Osteocyte (in vitro differentiated cells): Measurements from ENCODE around the gene TMEM150A. TPM values are rescaled to one million over a fixed set of nuclear protein-coding genes. Genes with fewer than 3 reads are reported as not detected.

Experiments used
- DNase-seq: peaks from one replicate; pipeline ENCODE4 v3.0.0; 2021; ENCODE audit warnings: mixed read lengths; ENCODE audit not compliant: unreplicated experiment; ENCODE audit errors: extremely low spot score
- H3K27ac Mint-ChIP-seq: one replicate; pipeline ENCODE4 v1.8.0; 2021; ENCODE audit warnings: mild to moderate bottlenecking, mixed read lengths; ENCODE audit not compliant: unreplicated experiment
- H3K27me3 Mint-ChIP-seq: one replicate; pipeline ENCODE4 v1.8.0; 2021; ENCODE audit warnings: mixed read lengths; ENCODE audit not compliant: unreplicated experiment
- H3K36me3 Mint-ChIP-seq: one replicate; pipeline ENCODE4 v1.8.0; 2021; ENCODE audit warnings: mixed read lengths; ENCODE audit not compliant: unreplicated experiment
- H3K4me1 Mint-ChIP-seq: one replicate; pipeline ENCODE4 v1.8.0; 2021; ENCODE audit warnings: mixed read lengths; ENCODE audit not compliant: unreplicated experiment
- H3K4me3 Mint-ChIP-seq: one replicate; pipeline ENCODE4 v1.8.0; 2021; ENCODE audit warnings: mild to moderate bottlenecking, moderate library complexity, mixed read lengths; ENCODE audit not compliant: unreplicated experiment
- H3K9me3 Mint-ChIP-seq: one replicate; pipeline ENCODE4 v1.8.0; 2021; ENCODE audit warnings: mixed read lengths; ENCODE audit not compliant: unreplicated experiment
- total RNA-seq: library from RNA; stranded (reverse); gene quantifications from 2 replicates; pipeline ENCODE4 v1.2.1, GENCODE V29; 2021
- TF ChIP-seq, protein P1 (sequence below): fragments of 200-600 bp; sonication (generic); IDR thresholded peaks from 2 replicates; pipeline ENCODE4 v1.5.0; 2021; ENCODE audit warnings: antibody characterized with exemption, mild to moderate bottlenecking, moderate library complexity

Gene TMEM150A
- total RNA-seq, 1 donor from 2014 or later: 18.2 TPM

DNA sequence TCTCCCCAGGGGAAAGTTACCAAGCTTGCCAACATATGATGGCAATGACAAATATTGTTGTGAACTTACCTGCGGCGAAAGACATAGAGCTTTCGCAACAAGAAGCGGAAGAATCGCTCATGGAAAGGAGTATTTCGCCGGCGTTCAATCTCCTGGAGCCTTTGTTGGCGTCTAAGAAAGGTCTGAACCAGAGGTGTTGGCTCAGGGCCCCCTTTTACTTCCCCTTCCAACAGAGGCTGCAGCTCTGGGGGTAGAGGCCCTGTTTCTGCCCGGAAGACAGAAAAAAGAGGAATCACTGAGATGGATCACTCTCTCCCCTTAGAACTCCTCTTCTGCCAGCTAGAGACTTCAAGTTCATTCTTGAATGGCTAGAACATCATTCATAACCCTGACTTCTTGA, 52.0 kb downstream of the TMEM150A start:
- no peaks in the 10 kb centered on the region for H3K9me3 Mint-ChIP-seq
- DNase-seq: no peak
- H3K36me3 Mint-ChIP-seq: peaks cover 31% of the 10 kb centered on the region
- H3K4me3 Mint-ChIP-seq: no peak overlapping the region
- H3K4me1 Mint-ChIP-seq: peaks cover 10% of the 10 kb centered on the region
- no peaks in the 10 kb centered on the region for H3K27me3 Mint-ChIP-seq
- TF ChIP-seq, protein P1, sequence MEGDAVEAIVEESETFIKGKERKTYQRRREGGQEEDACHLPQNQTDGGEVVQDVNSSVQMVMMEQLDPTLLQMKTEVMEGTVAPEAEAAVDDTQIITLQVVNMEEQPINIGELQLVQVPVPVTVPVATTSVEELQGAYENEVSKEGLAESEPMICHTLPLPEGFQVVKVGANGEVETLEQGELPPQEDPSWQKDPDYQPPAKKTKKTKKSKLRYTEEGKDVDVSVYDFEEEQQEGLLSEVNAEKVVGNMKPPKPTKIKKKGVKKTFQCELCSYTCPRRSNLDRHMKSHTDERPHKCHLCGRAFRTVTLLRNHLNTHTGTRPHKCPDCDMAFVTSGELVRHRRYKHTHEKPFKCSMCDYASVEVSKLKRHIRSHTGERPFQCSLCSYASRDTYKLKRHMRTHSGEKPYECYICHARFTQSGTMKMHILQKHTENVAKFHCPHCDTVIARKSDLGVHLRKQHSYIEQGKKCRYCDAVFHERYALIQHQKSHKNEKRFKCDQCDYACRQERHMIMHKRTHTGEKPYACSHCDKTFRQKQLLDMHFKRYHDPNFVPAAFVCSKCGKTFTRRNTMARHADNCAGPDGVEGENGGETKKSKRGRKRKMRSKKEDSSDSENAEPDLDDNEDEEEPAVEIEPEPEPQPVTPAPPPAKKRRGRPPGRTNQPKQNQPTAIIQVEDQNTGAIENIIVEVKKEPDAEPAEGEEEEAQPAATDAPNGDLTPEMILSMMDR: no peak
- H3K27ac Mint-ChIP-seq: peak overlapping the region; percentile 77

DNA sequence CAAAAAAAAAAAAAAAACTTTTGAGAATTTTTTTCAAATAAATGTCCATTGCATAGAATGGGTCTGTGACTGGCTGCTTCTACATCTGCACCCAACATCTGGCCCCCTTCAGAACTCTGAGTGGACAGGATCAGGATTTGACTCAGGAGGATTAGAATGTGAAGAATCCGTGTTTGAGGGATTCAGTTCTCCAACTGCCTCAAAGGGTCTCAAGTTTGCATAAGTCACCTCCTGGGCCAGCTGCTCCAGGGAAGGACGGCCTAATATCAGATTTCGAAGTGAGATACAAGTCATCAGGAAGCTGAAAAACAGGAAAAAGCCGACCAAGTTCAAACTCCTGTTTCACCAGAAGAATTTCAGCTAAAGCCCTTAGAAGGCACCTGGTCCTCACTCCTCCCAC, 52.7 kb downstream of the TMEM150A start:
- DNase-seq: no peak

DNA sequence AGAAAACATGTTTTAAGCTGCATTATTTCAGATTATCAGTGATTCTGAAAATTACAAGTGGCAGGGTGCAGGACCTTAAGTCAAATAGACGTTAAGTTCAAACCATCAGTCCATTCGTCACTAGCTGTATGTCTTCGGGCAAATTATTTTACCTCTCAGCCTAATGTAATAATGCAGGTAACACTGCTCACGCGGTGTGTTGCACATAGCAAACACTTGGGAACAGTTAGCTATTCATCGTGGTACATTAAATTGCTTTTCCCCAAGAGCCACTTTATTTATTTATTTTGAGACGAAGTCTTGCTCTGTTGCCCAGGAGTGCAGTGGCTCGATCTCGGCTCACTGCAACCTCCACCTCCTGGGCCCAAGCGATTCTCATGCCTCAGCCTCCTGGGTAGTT, 53.4 kb downstream of the TMEM150A start:
- Mint-ChIP-seq H3K27me3 (no peaks in the 10 kb centered on the region), H3K4me1 (peaks cover 13% of the 10 kb centered on the region), H3K36me3 (peaks cover 26% of the 10 kb centered on the region), H3K4me3 (no peak overlapping the region), H3K9me3 (no peaks in the 10 kb centered on the region), H3K27ac (peak overlapping the region; percentile 4)
- no peak for DNase-seq
- TF ChIP-seq, protein P1: no peak

More for the DNA sequence above, 52.7 kb downstream of the TMEM150A start:
- Mint-ChIP-seq H3K36me3 (peaks cover 26% of the 10 kb centered on the region), H3K4me1 (peaks cover 10% of the 10 kb centered on the region), H3K4me3 (no peak overlapping the region), H3K27me3 (no peaks in the 10 kb centered on the region), H3K27ac (peak overlapping the region; percentile 77), H3K9me3 (no peaks in the 10 kb centered on the region)
- TF ChIP-seq, protein P1: no peak

DNA sequence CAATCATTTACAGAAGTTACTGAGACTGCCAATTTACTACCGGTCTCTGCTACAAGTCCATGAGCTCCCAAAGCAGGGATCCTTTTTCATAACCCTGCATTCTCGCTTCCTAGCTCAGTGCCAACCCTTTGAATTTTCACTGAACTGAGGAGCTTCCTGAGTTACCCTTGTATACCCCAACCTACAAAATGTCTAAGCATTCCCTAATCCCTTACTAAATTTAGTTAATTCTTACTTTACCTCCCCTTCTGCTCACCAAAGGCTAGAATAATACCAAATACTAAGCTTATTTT, 53.9 kb downstream of the TMEM150A start:
- Mint-ChIP-seq H3K27ac (no peak overlapping the region), H3K4me3 (no peak overlapping the region), H3K4me1 (peaks cover 15% of the 10 kb centered on the region), H3K9me3 (no peaks in the 10 kb centered on the region), H3K36me3 (peaks cover 28% of the 10 kb centered on the region), H3K27me3 (no peaks in the 10 kb centered on the region)
- DNase-seq: no peak
- TF ChIP-seq, protein P1: no peak

Other genes starting within 250 kb of the TMEM150A start
- 34.1 and 38.8 TPM in 2 replicates for gene RETSAT, start 248.2 kb downstream of the TMEM150A start, total RNA-seq
- gene ELMOD3, start 247.9 kb downstream of the TMEM150A start, total RNA-seq: 19.6 and 21.1 TPM in 2 replicates
- 32.2 and 32.8 TPM in 2 replicates for gene CAPG, start 192.3 kb downstream of the TMEM150A start, total RNA-seq
- 0.51 and 1.6 TPM in 2 replicates for gene SH2D6, start 184.0 kb downstream of the TMEM150A start, total RNA-seq
- 178 and 183 TPM in 2 replicates for gene MAT2A, start 63.5 kb downstream of the TMEM150A start, total RNA-seq
- 58.2 and 59.6 TPM in 2 replicates for gene GGCX, start 41.2 kb downstream of the TMEM150A start, total RNA-seq
- gene VAMP8, start 25.1 kb downstream of the TMEM150A start, total RNA-seq: 3.1 and 3.8 TPM in 2 replicates
- not detected in 2 replicates for gene VAMP5, start 18.3 kb downstream of the TMEM150A start, total RNA-seq
- gene RNF181, start 7.0 kb downstream of the TMEM150A start, total RNA-seq: 77.2 and 77.3 TPM in 2 replicates
- 40.8 and 45.1 TPM in 2 replicates for gene C2orf68, start 9.4 kb upstream of the TMEM150A start, total RNA-seq
- gene USP39, start 13.5 kb upstream of the TMEM150A start, total RNA-seq: 44.0 and 50.9 TPM in 2 replicates
- not detected in 2 replicates for gene SFTPB, start 65.5 kb upstream of the TMEM150A start, total RNA-seq
- not detected in 2 replicates for gene GNLY, start 91.7 kb upstream of the TMEM150A start, total RNA-seq
- 5.9 and 7.1 TPM in 2 replicates for gene ATOH8, start 151.3 kb upstream of the TMEM150A start, total RNA-seq